GM19468 (cell line): Measurements from ENCODE around the gene SRGAP3.

Experiments
- ATAC-seq: cut with Tn5 transposase; IDR thresholded peaks from one replicate; pipeline ENCODE4 v1.9.1; 2021; ENCODE audit warnings: mild to moderate bottlenecking, moderate library complexity, moderate number of reproducible peaks; ENCODE audit not compliant: unreplicated experiment; ENCODE audit errors: extremely low read depth

The SRGAP3 gene

GRCh38 chr3:9229879-9230278 is 19.6 kb downstream of the SRGAP3 start:
- ATAC-seq: no peak

- no peak for ATAC-seq
Observed at GRCh38 chr3:9229325-9229724, 20.1 kb downstream of the SRGAP3 start.

- ATAC-seq: no peak
Observed at GRCh38 chr3:9226326-9226725, 23.1 kb downstream of the SRGAP3 start.

- ATAC-seq: no peak
Observed at GRCh38 chr3:9225268-9225667, 24.2 kb downstream of the SRGAP3 start.

GRCh38 chr3:9224490-9224889 is 25.0 kb downstream of the SRGAP3 start:
- ATAC-seq: peak; percentile 83

- ATAC-seq: no peak
Observed at GRCh38 chr3:9223672-9224071, 25.8 kb downstream of the SRGAP3 start.

- ATAC-seq: no peak
Observed at GRCh38 chr3:9222956-9223639, 26.3 kb downstream of the SRGAP3 start.

- ATAC-seq: no peak
Observed at GRCh38 chr3:9222049-9222448, 27.4 kb downstream of the SRGAP3 start.

GRCh38 chr3:9218514-9218846 is 31.0 kb downstream of the SRGAP3 start:
- ATAC-seq: no peak

- ATAC-seq: no peak
Observed at GRCh38 chr3:9217784-9218513, 31.5 kb downstream of the SRGAP3 start.

- no peak for ATAC-seq
Observed at GRCh38 chr3:9216736-9217135, 32.7 kb downstream of the SRGAP3 start.

- no peak for ATAC-seq
Observed at GRCh38 chr3:9214599-9214998, 34.8 kb downstream of the SRGAP3 start.

GRCh38 chr3:9214185-9214584 is 35.3 kb downstream of the SRGAP3 start:
- no peak for ATAC-seq

- no peak for ATAC-seq
Observed at GRCh38 chr3:9213019-9213634, 36.3 kb downstream of the SRGAP3 start.

- no peak for ATAC-seq
Observed at GRCh38 chr3:9211155-9211950, 38.1 kb downstream of the SRGAP3 start.

GRCh38 chr3:9209777-9210176 is 39.7 kb downstream of the SRGAP3 start:
- no peak for ATAC-seq

GRCh38 chr3:9208605-9209152 is 40.8 kb downstream of the SRGAP3 start:
- no peak for ATAC-seq

- no peak for ATAC-seq
Observed at GRCh38 chr3:9207116-9207763, 42.2 kb downstream of the SRGAP3 start.

GRCh38 chr3:9206287-9206686 is 43.2 kb downstream of the SRGAP3 start:
- ATAC-seq: no peak
